SK-N-MC (cell line): ENCODE results near the gene TTC29.
A peak's percentile ranks its signal among the peaks of the same experiment; 100 is the strongest.

Experiments used
- DNase-seq: peaks from one replicate; pipeline ENCODE4 v3.0.0-alpha.2; 2011; ENCODE audit warnings: low read depth, low spot score
- H3K27ac ChIP-seq: fragments of 200-600 bp; sonication (generic); 2 replicates; pipeline ENCODE4 v1.5.1; 2016; ENCODE audit warnings: mixed run types
- H3K36me3 ChIP-seq: fragments of 200-600 bp; sonication (generic); 2 replicates; pipeline ENCODE4 v1.6.1; 2017; ENCODE audit warnings: antibody characterized with exemption, low read length, mixed read lengths; ENCODE audit not compliant: insufficient read depth
- H3K4me3 ChIP-seq: fragments of 200-600 bp; sonication (generic); 2 replicates; pipeline ENCODE4 v1.5.1; 2016
- H3K9ac ChIP-seq: fragments of 200-600 bp; sonication (generic); 2 replicates; pipeline ENCODE4 v1.8.0; 2017; ENCODE audit warnings: mixed run types, mixed read lengths; ENCODE audit not compliant: insufficient read length
- H3K9me3 ChIP-seq: fragments of 200-600 bp; sonication (generic); 2 replicates; pipeline ENCODE4 v1.6.1; 2017; ENCODE audit warnings: low read depth, mild to moderate bottlenecking, antibody characterized with exemption, low read length, moderate library complexity, mixed read lengths
- EZH2 ChIP-seq: fragments of 200-600 bp; sonication (generic); IDR thresholded peaks from one replicate; pipeline ENCODE4 v1.6.1; 2017; ENCODE audit warnings: antibody characterized with exemption
- FOXP2 ChIP-seq: optimal IDR thresholded peaks from 2 replicates; pipeline ENCODE3; 2011; ENCODE audit warnings: mild to moderate bottlenecking, moderate library complexity; ENCODE audit not compliant: insufficient read depth; ENCODE audit errors: extremely low read length, control extremely low read depth
- POLR2AphosphoS5 ChIP-seq: IDR thresholded peaks from 2 replicates; pipeline ENCODE4 v1.6.1; 2012; ENCODE audit warnings: mild to moderate bottlenecking, low read depth, low read length, borderline replicate concordance

Gene TTC29

DNA sequence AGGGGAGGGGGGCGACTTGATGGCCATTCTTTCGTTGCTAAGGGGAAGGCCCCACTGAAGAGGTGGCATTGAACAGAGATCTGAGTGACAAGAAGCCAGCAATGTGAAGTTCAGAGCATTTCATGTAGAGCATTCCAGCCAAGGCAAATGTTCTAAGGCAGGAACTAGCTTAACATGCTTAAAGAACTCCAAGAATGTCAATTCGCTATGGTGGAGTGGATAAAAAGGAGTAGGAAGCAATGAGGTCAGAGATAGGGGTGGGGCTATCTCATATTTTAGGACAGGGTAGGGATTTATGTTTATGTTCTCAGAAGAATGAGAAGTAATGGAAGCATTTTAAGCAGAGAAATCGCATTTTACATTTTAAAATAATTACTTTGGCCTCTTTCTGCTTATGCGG is 130.9 kb downstream of the TTC29 start:
- TF ChIP-seq EZH2 (no peak), FOXP2 (no peak), POLR2AphosphoS5 (no peak)
- Histone ChIP-seq H3K4me3 (no peak overlapping the region), H3K9ac (no peak overlapping the region), H3K36me3 (no peaks in the 10 kb centered on the region), H3K9me3 (no peaks in the 10 kb centered on the region), H3K27ac (no peak overlapping the region)
- no peak for DNase-seq

DNA sequence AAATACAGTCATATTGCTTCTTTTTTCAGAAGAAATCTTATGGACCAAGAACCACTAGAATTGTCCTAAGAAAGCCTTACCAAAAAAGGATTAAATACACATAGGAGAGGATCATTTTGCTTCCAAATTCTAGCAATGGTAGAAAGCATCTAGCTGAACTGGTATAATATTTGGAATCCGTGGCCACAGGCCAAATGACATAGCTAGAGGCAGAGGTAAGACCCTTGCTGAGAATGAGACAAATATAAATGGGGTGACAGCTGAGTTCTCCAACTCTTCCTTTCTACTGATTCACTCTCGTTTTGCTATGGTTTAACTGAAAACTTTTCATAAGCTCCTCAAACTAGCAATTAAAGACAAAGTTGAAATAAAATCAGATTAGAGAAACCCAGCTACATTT is 150.0 kb downstream of the TTC29 start:
- no peak for TF ChIP-seq EZH2
- TF ChIP-seq FOXP2 = no peak
- TF ChIP-seq POLR2AphosphoS5 = no peak
- Histone ChIP-seq H3K36me3 (no peaks in the 10 kb centered on the region), H3K27ac (no peak overlapping the region), H3K9ac (no peak overlapping the region), H3K9me3 (no peaks in the 10 kb centered on the region), H3K4me3 (0 out of 2 replicates have a peak overlapping the region, but pooled peaks have one; percentile 9)
- DNase-seq = no peak

DNA sequence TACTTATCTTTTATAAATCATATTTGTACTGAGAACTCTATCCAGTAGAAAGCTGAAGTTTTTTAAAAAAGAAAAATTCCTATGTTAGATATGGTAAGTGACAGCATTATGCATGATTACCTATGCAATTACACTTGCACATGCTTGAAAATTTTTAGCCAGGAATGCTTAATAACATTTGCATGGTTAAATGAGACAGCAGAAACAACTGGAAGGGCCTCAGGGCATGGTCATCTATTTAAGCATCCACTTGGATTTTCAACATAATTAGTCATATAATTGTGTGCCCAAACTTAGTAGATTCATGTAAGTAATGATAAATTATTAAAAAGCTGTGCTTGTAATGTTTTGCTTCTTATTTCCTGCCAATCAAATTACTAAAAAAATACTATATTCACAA is 151.9 kb downstream of the TTC29 start:
- no peak overlapping the region for H3K9ac ChIP-seq
- no peaks in the 10 kb centered on the region for H3K36me3 ChIP-seq
- H3K27ac ChIP-seq = no peak overlapping the region
- DNase-seq = no peak
- TF ChIP-seq FOXP2 = no peak
- TF ChIP-seq POLR2AphosphoS5 = no peak
- TF ChIP-seq EZH2 = no peak
- no peaks in the 10 kb centered on the region for H3K9me3 ChIP-seq
- no peak overlapping the region for H3K4me3 ChIP-seq

DNA sequence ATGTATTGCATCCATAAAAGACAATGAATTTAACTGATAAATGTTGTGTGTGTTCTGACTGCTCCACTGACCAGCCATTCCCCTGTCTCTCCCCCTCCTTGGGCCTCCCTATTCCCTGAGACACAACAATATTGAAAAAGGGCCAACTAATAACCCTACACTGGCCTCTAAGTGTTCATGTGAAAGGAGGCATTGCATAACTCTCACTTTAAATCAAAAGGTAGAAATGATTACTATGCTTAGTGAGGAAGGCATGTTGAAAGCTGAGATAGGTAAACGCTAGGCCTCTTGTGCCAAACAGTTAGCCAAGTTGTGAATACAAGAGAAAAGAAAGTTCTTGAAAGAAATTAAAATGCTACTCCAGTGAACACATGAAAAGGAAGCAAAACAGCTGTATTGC is 154.2 kb downstream of the TTC29 start:
- H3K9ac ChIP-seq = no peak overlapping the region
- no peaks in the 10 kb centered on the region for H3K36me3 ChIP-seq
- H3K27ac ChIP-seq = no peak overlapping the region
- H3K4me3 ChIP-seq = no peak overlapping the region
- no peaks in the 10 kb centered on the region for H3K9me3 ChIP-seq
- no peak for DNase-seq
- TF ChIP-seq EZH2 = no peak
- TF ChIP-seq POLR2AphosphoS5 = no peak
- TF ChIP-seq FOXP2 = no peak

DNA sequence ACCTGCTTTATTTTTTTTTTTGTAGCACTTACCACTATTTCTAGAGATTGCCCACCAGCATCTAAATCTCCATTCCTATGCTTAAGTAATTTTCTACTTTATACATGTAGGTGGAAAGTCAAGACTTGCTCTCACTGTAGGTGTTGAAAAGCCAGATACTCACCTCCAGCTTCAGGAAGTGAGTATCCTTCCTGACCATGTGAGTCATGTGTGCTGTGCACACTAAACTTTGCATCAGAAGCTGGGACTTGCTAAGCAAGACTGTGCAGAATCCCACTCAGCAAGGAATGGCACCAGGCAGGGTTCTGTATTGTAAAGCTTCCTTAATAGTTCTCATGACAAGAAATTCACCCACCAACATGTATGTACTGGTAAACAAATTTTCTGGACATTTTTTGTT is 155.1 kb downstream of the TTC29 start:
- TF ChIP-seq POLR2AphosphoS5 (no peak), FOXP2 (no peak), EZH2 (no peak)
- no peak overlapping the region for H3K27ac ChIP-seq

DNA sequence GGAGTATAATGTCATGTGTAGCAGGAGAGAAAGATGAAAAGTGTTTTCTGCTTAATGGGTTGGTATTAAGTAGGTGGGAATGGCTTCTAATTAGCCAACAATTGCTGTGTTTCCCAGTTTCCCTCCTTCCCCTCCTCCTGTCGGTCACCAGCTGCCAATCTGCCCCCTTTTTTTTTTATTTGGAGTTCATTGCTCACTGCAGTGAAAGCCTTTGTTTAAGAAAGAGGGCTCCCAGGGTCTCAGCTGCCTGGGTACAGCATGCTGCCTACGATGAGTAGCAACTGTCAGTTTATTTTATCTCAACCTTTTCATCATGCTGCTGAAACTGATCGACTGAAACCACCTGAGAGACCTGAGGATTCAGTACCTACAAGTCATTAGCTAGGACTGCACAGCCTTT is 157.9 kb downstream of the TTC29 start:
- no peak overlapping the region for H3K27ac ChIP-seq

More for the DNA sequence above, 155.1 kb downstream of the TTC29 start:
- Histone ChIP-seq H3K9me3 (no peaks in the 10 kb centered on the region), H3K4me3 (no peak overlapping the region), H3K9ac (no peak overlapping the region), H3K36me3 (no peaks in the 10 kb centered on the region)
- no peak for DNase-seq

DNA sequence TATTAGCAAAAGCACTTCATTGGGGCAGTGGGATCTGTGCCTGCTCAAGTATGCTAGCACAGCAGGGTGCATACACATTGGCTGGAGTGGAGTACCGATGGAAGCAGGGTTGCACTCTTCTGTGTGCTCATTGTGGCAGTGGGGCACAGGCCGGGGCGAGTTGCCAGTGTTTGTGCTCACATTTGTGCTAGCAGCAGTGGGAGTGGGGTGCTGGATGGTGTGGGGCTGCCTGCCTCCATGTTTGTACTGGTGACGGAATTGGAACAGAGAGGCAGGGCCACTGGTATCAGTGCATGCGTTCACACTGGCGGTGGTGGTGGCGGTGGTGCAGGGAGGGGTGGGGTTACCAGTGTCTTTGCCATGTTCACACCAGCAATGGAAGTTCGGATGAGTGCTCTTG is 169.0 kb downstream of the TTC29 start:
- H3K36me3 ChIP-seq = no peaks in the 10 kb centered on the region
- H3K9ac ChIP-seq = no peak overlapping the region
- no peak overlapping the region for H3K27ac ChIP-seq
- no peaks in the 10 kb centered on the region for H3K9me3 ChIP-seq
- H3K4me3 ChIP-seq = no peak overlapping the region
- DNase-seq = no peak
- TF ChIP-seq FOXP2 = no peak
- no peak for TF ChIP-seq POLR2AphosphoS5
- TF ChIP-seq EZH2 = no peak

More for the DNA sequence above, 157.9 kb downstream of the TTC29 start:
- no peak overlapping the region for H3K9ac ChIP-seq
- no peak overlapping the region for H3K4me3 ChIP-seq
- no peaks in the 10 kb centered on the region for H3K36me3 ChIP-seq
- no peaks in the 10 kb centered on the region for H3K9me3 ChIP-seq
- no peak for TF ChIP-seq EZH2
- no peak for TF ChIP-seq FOXP2
- no peak for TF ChIP-seq POLR2AphosphoS5
- no peak for DNase-seq

DNA sequence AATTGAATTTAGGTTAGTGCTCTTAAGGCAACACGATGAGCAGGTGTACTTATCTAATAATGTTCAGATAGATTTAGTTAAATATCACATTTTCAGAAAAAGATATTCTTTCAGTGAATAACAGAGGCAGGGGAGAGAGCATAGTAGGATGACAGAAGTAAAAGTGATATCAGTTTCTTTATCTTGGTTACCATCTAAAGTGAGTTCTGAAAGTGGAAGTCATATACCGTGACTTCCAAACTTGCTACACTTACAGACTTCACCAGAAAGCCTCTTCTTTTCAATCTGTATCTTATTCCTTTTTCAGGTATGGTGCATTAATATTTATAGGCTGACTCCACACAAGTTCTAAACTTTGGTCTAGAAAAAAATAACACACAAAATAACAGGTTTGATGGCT is 182.1 kb downstream of the TTC29 start:
- no peaks in the 10 kb centered on the region for H3K9me3 ChIP-seq
- DNase-seq = no peak
- TF ChIP-seq FOXP2 (no peak), POLR2AphosphoS5 (no peak), EZH2 (no peak)

DNA sequence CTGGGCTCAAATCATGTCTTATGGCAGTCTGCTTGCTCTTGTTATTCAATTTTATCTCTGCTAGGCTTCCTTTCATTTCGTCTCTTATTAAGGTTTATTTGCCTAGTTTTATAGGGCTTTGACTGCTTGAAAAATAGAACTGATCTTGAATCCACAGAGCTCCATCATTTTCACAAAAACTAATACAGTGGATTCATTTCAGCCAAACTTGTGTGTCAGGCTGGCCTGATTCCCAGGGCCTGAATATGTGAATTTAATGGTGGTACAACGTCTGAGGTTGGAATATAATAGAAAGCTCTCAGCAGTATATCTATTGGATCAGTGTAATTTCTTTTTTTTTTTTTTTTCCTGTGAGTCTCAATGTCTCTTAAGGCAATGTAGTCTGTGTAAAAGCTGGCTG is 183.6 kb downstream of the TTC29 start:
- DNase-seq = no peak
- Histone ChIP-seq H3K9ac (peak overlapping the region; percentile 46), H3K36me3 (no peaks in the 10 kb centered on the region), H3K4me3 (peak overlapping the region; percentile 52), H3K9me3 (no peaks in the 10 kb centered on the region), H3K27ac (peak overlapping the region; percentile 76)
- TF ChIP-seq FOXP2 (no peak), EZH2 (no peak), POLR2AphosphoS5 (no peak)

More for the DNA sequence above, 182.1 kb downstream of the TTC29 start:
- Histone ChIP-seq H3K27ac (no peak overlapping the region), H3K4me3 (no peak overlapping the region), H3K36me3 (no peaks in the 10 kb centered on the region), H3K9ac (no peak overlapping the region)

DNA sequence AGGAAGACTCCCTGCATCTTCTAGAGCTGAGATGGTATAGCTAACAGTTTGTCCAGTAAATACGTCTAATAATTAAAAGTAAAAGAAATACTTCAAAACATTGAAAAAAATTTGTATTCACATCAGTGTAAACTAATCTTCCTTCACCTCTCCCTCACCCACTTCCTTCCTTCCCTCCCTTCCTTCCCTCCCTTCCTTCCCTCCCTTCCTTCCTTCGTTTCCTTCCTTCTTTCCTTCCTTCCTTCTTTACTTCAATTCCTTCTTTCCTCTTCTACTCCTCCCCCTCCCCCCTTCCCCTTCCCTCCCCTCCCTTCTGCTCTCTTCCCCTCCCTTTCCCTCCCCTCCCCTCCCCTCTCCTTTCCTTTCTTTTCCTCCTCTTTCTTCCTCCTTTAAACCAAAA is 203.2 kb downstream of the TTC29 start:
- TF ChIP-seq FOXP2 = no peak
- no peak for TF ChIP-seq EZH2
- TF ChIP-seq POLR2AphosphoS5 = no peak
- DNase-seq = no peak

More for the DNA sequence above, 203.2 kb downstream of the TTC29 start:
- H3K36me3 ChIP-seq = no peaks in the 10 kb centered on the region
- H3K9me3 ChIP-seq = no peaks in the 10 kb centered on the region
- no peak overlapping the region for H3K9ac ChIP-seq
- no peak overlapping the region for H3K27ac ChIP-seq
- H3K4me3 ChIP-seq = no peak overlapping the region
